Peyer's patch (tissue), 4 donors: ENCODE measurements around the gene SDHB.

Experiments
- CTCF ChIP-seq, 6 experiments: fragments of 450-650 bp in 4 of 6; fragments of 200-600 bp in 2 of 6; sonication (generic) in 1 of 6; IDR thresholded peaks; one replicate each; pipeline ENCODE4 v1.5.1; 2017 to 2019; ENCODE audit warnings: antibody characterized with exemption in 6 of 6, mild to moderate bottlenecking in 3 of 6, moderate library complexity in 1 of 6
- POLR2A ChIP-seq, 2 donors: fragments of 450-650 bp; IDR thresholded peaks; one replicate each; pipeline ENCODE4 v1.5.1; 2017; ENCODE audit warnings: antibody characterized with exemption in 2 of 2, mild to moderate bottlenecking in 2 of 2, moderate library complexity in 2 of 2

GRCh38 chr1:17021896-17022295, 31.9 kb downstream of the SDHB start:
- TF ChIP-seq CTCF (IDR thresholded peaks at IDR 0.05) (no peak), POLR2A (IDR thresholded peaks at IDR 0.05) (no peak)
